ENCODE measurements around the gene MVB12B. TPM values are rescaled to one million over a fixed set of nuclear protein-coding genes. Genes with fewer than 3 reads are reported as not detected.
A peak's percentile ranks its signal among the peaks of the same experiment; 100 is the strongest.

The MVB12B gene
- total and polyA plus RNA-seq, 10 donors: 2.8 to 52.4 (median 34.8) TPM

GRCh38 chr9:126450668-126451205, 124.1 kb downstream of the MVB12B start:
- H3K36me3 ChIP-seq: peaks cover 0 to 58% (median 0%) of the 10 kb centered on the region in 6 donors
- peak overlapping the region in 1 of 8 donors; percentile 19 for H3K27ac ChIP-seq
- peak; percentile 64 for DNase-seq
- no peak overlapping the region for H3K4me3 ChIP-seq
- intact Hi-C loops (cut with DNase I; ENCODE audit: low total_unique reads): no loop called here
- H3K27me3 ChIP-seq (replicated peaks in 1 of 7): no peaks in the 10 kb centered on the region
- TF ChIP-seq POLR2AphosphoS5 (IDR thresholded peaks at IDR 0.05): peak in 1 of 3 donors; percentile 10
- no peak for TF ChIP-seq POLR2A (IDR thresholded peaks at IDR 0.05)
- WGBS, 5 donors: 84 to 89% (median 86%) methylated on average over 4 to 6 of the region's 6 CpGs
- no peaks in the 10 kb centered on the region for H3K9me3 ChIP-seq
- peaks cover 0 to 31% (median 9%) of the 10 kb centered on the region in 6 donors for H3K4me1 ChIP-seq

- TF ChIP-seq CTCF (IDR thresholded peaks at IDR 0.05 in 8 of 11, conservative IDR thresholded peaks at IDR 0.05 in 3 of 11): no peak
- no peak for TF ChIP-seq POLR2AphosphoS5 (IDR thresholded peaks at IDR 0.05)
- TF ChIP-seq POLR2A (IDR thresholded peaks at IDR 0.05): no peak
- intact Hi-C loops (cut with DNase I; ENCODE audit: low total_unique reads): no loop called here
- no peak overlapping the region for H3K4me3 ChIP-seq
- H3K4me1 ChIP-seq: peaks cover 0 to 31% (median 9%) of the 10 kb centered on the region in 6 donors
- peak overlapping the region in 1 of 8 donors; percentile 19 for H3K27ac ChIP-seq
- no peaks in the 10 kb centered on the region for H3K27me3 ChIP-seq (replicated peaks in 1 of 7)
- WGBS, 5 donors: 77 to 94% (median 91%) methylated on average over 6 of the region's 6 CpGs
- DNase-seq: peak; percentile 16
- H3K9me3 ChIP-seq: no peaks in the 10 kb centered on the region
- peaks cover 0 to 64% (median 0%) of the 10 kb centered on the region in 6 donors for H3K36me3 ChIP-seq
These were observed 124.8 kb downstream of the MVB12B start for GRCh38 chr9:126451316-126451885.

- H3K36me3 ChIP-seq: peaks cover 0 to 71% (median 0%) of the 10 kb centered on the region in 6 donors
- DNase-seq: peak; percentile 68
- no peaks in the 10 kb centered on the region for H3K9me3 ChIP-seq
- intact Hi-C loops (cut with DNase I; ENCODE audit: low total_unique reads): no loop called here
- peaks cover 0 to 31% (median 9%) of the 10 kb centered on the region in 6 donors for H3K4me1 ChIP-seq
- H3K4me3 ChIP-seq: no peak overlapping the region
- TF ChIP-seq POLR2A (IDR thresholded peaks at IDR 0.05) (no peak), CTCF (IDR thresholded peaks at IDR 0.05 in 8 of 11, conservative IDR thresholded peaks at IDR 0.05 in 3 of 11) (no peak), POLR2AphosphoS5 (IDR thresholded peaks at IDR 0.05) (no peak)
- 82 to 100% (median 93%) methylated on average over 6 to 12 of the region's 12 CpGs for WGBS, 5 donors
- H3K27ac ChIP-seq: no peak overlapping the region
- H3K27me3 ChIP-seq (replicated peaks in 1 of 7): no peaks in the 10 kb centered on the region
These were observed 125.5 kb downstream of the MVB12B start for GRCh38 chr9:126452106-126452505.

GRCh38 chr9:126453156-126453963, 126.7 kb downstream of the MVB12B start:
- peak; percentile 51 for DNase-seq
- peaks cover 0 to 31% (median 9%) of the 10 kb centered on the region in 6 donors for H3K4me1 ChIP-seq
- peaks cover 0 to 67% (median 0%) of the 10 kb centered on the region in 6 donors for H3K36me3 ChIP-seq
- intact Hi-C loops (cut with DNase I; ENCODE audit: low total_unique reads): no loop called here
- no peaks in the 10 kb centered on the region for H3K27me3 ChIP-seq (replicated peaks in 1 of 7)
- no peak for TF ChIP-seq POLR2AphosphoS5 (IDR thresholded peaks at IDR 0.05)
- no peak for TF ChIP-seq CTCF (IDR thresholded peaks at IDR 0.05 in 8 of 11, conservative IDR thresholded peaks at IDR 0.05 in 3 of 11)
- no peak for TF ChIP-seq POLR2A (IDR thresholded peaks at IDR 0.05)
- no peaks in the 10 kb centered on the region for H3K9me3 ChIP-seq
- H3K27ac ChIP-seq: no peak overlapping the region
- WGBS, 5 donors: 84 to 91% (median 87%) methylated on average over 14 of the region's 14 CpGs
- no peak overlapping the region for H3K4me3 ChIP-seq
